Mesendoderm (in vitro differentiated cells): ENCODE results near the gene SEC14L5.

Experiments used
- DNase-seq: peaks from one replicate; pipeline ENCODE4 v3.0.0; 2013
- H2AK5ac ChIP-seq: 2 replicates; pipeline ENCODE4 v1.6.1; 2013; ENCODE audit warnings: low read length, inconsistent platforms
- H2BK120ac ChIP-seq: 2 replicates; pipeline ENCODE4 v1.6.1; 2013; ENCODE audit warnings: low read depth, mild to moderate bottlenecking, low read length, moderate library complexity, mixed read lengths
- H2BK15ac ChIP-seq: replicated peaks from 2 replicates; pipeline ENCODE4 v1.6.1; 2013; ENCODE audit warnings: low read depth, mild to moderate bottlenecking, moderate library complexity
- H2BK5ac ChIP-seq: 2 replicates; pipeline ENCODE4 v1.6.1; 2013; ENCODE audit warnings: low read length, inconsistent platforms
- H3K18ac ChIP-seq: 2 replicates; pipeline ENCODE4 v1.6.1; 2013; ENCODE audit warnings: mild to moderate bottlenecking, low read length, mixed read lengths
- H3K23ac ChIP-seq: one replicate; pipeline ENCODE4 v1.6.1; 2013; ENCODE audit warnings: low read length
- H3K27ac ChIP-seq: 2 replicates; pipeline ENCODE4 v1.5.1; 2013; ENCODE audit warnings: low read depth, mild to moderate bottlenecking, inconsistent platforms, low read length, moderate library complexity
- H3K27me3 ChIP-seq: 2 replicates; pipeline ENCODE4 v1.6.1; 2013; ENCODE audit warnings: low read length, control low read depth, mild to moderate bottlenecking, inconsistent platforms; ENCODE audit not compliant: insufficient read depth, poor library complexity
- H3K36me3 ChIP-seq: 2 replicates; pipeline ENCODE4 v1.6.1; 2013; ENCODE audit warnings: low read length, inconsistent platforms; ENCODE audit not compliant: control insufficient read depth, insufficient read depth
- H3K4ac ChIP-seq: one replicate; pipeline ENCODE4 v1.6.1; 2013; ENCODE audit warnings: low read depth, mild to moderate bottlenecking, low read length, moderate library complexity
- H3K4me1 ChIP-seq: 2 replicates; pipeline ENCODE4 v1.6.1; 2013; ENCODE audit warnings: low read depth, low read length, inconsistent platforms; ENCODE audit not compliant: control insufficient read depth
- H3K4me2 ChIP-seq: 2 replicates; pipeline ENCODE4 v1.6.1; 2013; ENCODE audit warnings: low read length
- H3K4me3 ChIP-seq: 2 replicates; pipeline ENCODE4 v1.5.1; 2013; ENCODE audit warnings: mild to moderate bottlenecking, low read length
- H3K56ac ChIP-seq: one replicate; pipeline ENCODE4 v1.6.1; 2013; ENCODE audit warnings: low read length
- H3K79me1 ChIP-seq: 2 replicates; pipeline ENCODE4 v1.6.1; 2013; ENCODE audit warnings: low read length, inconsistent platforms
- H3K79me2 ChIP-seq: 2 replicates; pipeline ENCODE4 v1.6.1; 2013; ENCODE audit warnings: mild to moderate bottlenecking, low read length; ENCODE audit not compliant: control insufficient read depth, insufficient read depth
- H3K9ac ChIP-seq: 2 replicates; pipeline ENCODE4 v1.6.1; 2013; ENCODE audit warnings: low read length, inconsistent platforms
- H4K5ac ChIP-seq: one replicate; pipeline ENCODE4 v1.6.1; 2013; ENCODE audit warnings: low read length
- H4K8ac ChIP-seq: one replicate; pipeline ENCODE4 v1.6.1; 2013; ENCODE audit warnings: low read depth, mild to moderate bottlenecking, control low read depth, low read length, moderate library complexity
- WGBS: extraction: QIAGEN DNeasy Blood & Tissue Kit; methylation state at CpG from one replicate; pipeline ENCODE4 v1.1.7; 2013; ENCODE audit warnings: low lambda C conversion rate, missing lambda C conversion rate; ENCODE audit not compliant: insufficient coverage; ENCODE audit errors: extremely low coverage; 5-methylcytosine and 5-hydroxymethylcytosine counted together

SEC14L5 gene

GRCh38 chr16:4976611-4977145 is 18.5 kb downstream of the SEC14L5 start:
- Histone ChIP-seq H3K79me1 (no peaks in the 10 kb centered on the region), H3K4me2 (no peak overlapping the region), H3K9ac (no peak overlapping the region), H3K4ac (no peak overlapping the region), H3K36me3 (no peaks in the 10 kb centered on the region), H4K8ac (no peak overlapping the region), H2BK15ac (no peak overlapping the region), H3K18ac (no peak overlapping the region), H3K27me3 (no peaks in the 10 kb centered on the region), H2BK120ac (no peak overlapping the region), H3K23ac (no peak overlapping the region), H3K4me3 (no peak overlapping the region), H3K27ac (no peak overlapping the region), H2AK5ac (no peak overlapping the region), H4K5ac (no peak overlapping the region), H3K79me2 (no peaks in the 10 kb centered on the region), H3K4me1 (no peaks in the 10 kb centered on the region), H3K56ac (no peak overlapping the region), H2BK5ac (no peak overlapping the region)
- DNase-seq = no peak
- WGBS = no CpG with 5 or more reads among the region's 5 CpGs

- Histone ChIP-seq H3K23ac (no peak overlapping the region), H4K8ac (no peak overlapping the region), H3K4ac (no peak overlapping the region), H2AK5ac (no peak overlapping the region), H3K79me1 (no peaks in the 10 kb centered on the region), H3K9ac (no peak overlapping the region), H2BK120ac (no peak overlapping the region), H3K27me3 (no peaks in the 10 kb centered on the region), H3K27ac (no peak overlapping the region), H3K4me3 (no peak overlapping the region), H4K5ac (no peak overlapping the region), H3K79me2 (no peaks in the 10 kb centered on the region), H3K4me2 (no peak overlapping the region), H2BK5ac (no peak overlapping the region), H3K56ac (no peak overlapping the region), H3K4me1 (no peaks in the 10 kb centered on the region), H3K36me3 (no peaks in the 10 kb centered on the region), H3K18ac (no peak overlapping the region), H2BK15ac (no peak overlapping the region)
- DNase-seq = no peak
- no CpG with 5 or more reads among the region's 7 CpGs for WGBS
Observed at GRCh38 chr16:4979164-4979563, 21.0 kb downstream of the SEC14L5 start.

GRCh38 chr16:4979736-4980660 is 21.9 kb downstream of the SEC14L5 start:
- no peaks in the 10 kb centered on the region for H3K36me3 ChIP-seq
- H3K18ac ChIP-seq = no peak overlapping the region
- H3K27me3 ChIP-seq = no peaks in the 10 kb centered on the region
- H3K4me1 ChIP-seq = no peaks in the 10 kb centered on the region
- no CpG with 5 or more reads among the region's 25 CpGs for WGBS
- H3K4me2 ChIP-seq = no peak overlapping the region
- H3K4ac ChIP-seq = no peak overlapping the region
- no peak overlapping the region for H2BK5ac ChIP-seq
- H3K56ac ChIP-seq = no peak overlapping the region
- no peak overlapping the region for H2BK120ac ChIP-seq
- H2BK15ac ChIP-seq = no peak overlapping the region
- H2AK5ac ChIP-seq = no peak overlapping the region
- no peaks in the 10 kb centered on the region for H3K79me2 ChIP-seq
- H3K23ac ChIP-seq = no peak overlapping the region
- H3K79me1 ChIP-seq = no peaks in the 10 kb centered on the region
- H3K4me3 ChIP-seq = no peak overlapping the region
- DNase-seq = no peak
- H3K9ac ChIP-seq = no peak overlapping the region
- no peak overlapping the region for H4K5ac ChIP-seq
- H4K8ac ChIP-seq = no peak overlapping the region
- H3K27ac ChIP-seq = no peak overlapping the region

GRCh38 chr16:4980691-4981090 is 22.6 kb downstream of the SEC14L5 start:
- Histone ChIP-seq H3K79me2 (no peaks in the 10 kb centered on the region), H3K4me2 (no peak overlapping the region), H2BK5ac (no peak overlapping the region), H4K8ac (no peak overlapping the region), H2BK120ac (no peak overlapping the region), H2BK15ac (no peak overlapping the region), H3K4me3 (no peak overlapping the region), H3K9ac (no peak overlapping the region), H3K36me3 (no peaks in the 10 kb centered on the region), H2AK5ac (no peak overlapping the region), H3K4ac (no peak overlapping the region), H3K4me1 (no peaks in the 10 kb centered on the region), H3K27me3 (no peaks in the 10 kb centered on the region), H3K27ac (no peak overlapping the region), H3K18ac (no peak overlapping the region), H3K56ac (no peak overlapping the region), H4K5ac (no peak overlapping the region), H3K23ac (no peak overlapping the region), H3K79me1 (no peaks in the 10 kb centered on the region)
- no peak for DNase-seq
- no CpG with 5 or more reads among the region's 10 CpGs for WGBS

DNA sequence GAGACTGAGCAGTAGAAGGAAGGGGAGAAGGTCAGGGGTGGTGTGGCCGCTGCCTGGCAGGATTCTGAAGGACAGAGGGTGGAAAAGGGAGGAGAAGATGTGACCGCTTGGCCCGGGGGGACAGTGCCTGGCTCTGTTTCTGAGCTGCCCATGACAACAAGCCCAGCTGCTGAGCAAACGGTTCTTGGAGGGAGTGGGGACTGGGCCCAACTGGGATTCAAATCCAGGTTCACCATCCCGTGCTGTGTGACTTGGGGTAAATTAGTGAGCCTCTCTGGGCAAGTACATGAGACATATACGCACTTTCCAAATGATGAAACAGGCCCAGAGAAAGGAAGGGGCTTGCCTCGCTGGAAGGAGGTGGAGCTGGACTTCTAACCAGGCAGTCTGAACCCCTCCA is 23.3 kb downstream of the SEC14L5 start:
- no peak overlapping the region for H3K23ac ChIP-seq
- no peaks in the 10 kb centered on the region for H3K36me3 ChIP-seq
- H3K79me2 ChIP-seq = no peaks in the 10 kb centered on the region
- no peak overlapping the region for H2BK15ac ChIP-seq
- no peak overlapping the region for H4K5ac ChIP-seq
- no peaks in the 10 kb centered on the region for H3K4me1 ChIP-seq
- no peak overlapping the region for H3K27ac ChIP-seq
- no peak overlapping the region for H3K9ac ChIP-seq
- no CpG with 5 or more reads among the region's 7 CpGs for WGBS
- H3K4me2 ChIP-seq = no peak overlapping the region
- H3K4ac ChIP-seq = no peak overlapping the region
- no peak for DNase-seq
- H3K4me3 ChIP-seq = no peak overlapping the region
- no peak overlapping the region for H3K18ac ChIP-seq
- H4K8ac ChIP-seq = no peak overlapping the region
- no peaks in the 10 kb centered on the region for H3K79me1 ChIP-seq
- H2BK120ac ChIP-seq = no peak overlapping the region
- no peaks in the 10 kb centered on the region for H3K27me3 ChIP-seq
- H2BK5ac ChIP-seq = no peak overlapping the region
- no peak overlapping the region for H2AK5ac ChIP-seq
- no peak overlapping the region for H3K56ac ChIP-seq
